Measurements from ENCODE around the gene EPHA7. TPM values are rescaled to one million over a fixed set of nuclear protein-coding genes. Genes with fewer than 3 reads are reported as not detected.

Gene EPHA7
- total RNA-seq, 1 experiment from 2014 or later, result not detected

DNA sequence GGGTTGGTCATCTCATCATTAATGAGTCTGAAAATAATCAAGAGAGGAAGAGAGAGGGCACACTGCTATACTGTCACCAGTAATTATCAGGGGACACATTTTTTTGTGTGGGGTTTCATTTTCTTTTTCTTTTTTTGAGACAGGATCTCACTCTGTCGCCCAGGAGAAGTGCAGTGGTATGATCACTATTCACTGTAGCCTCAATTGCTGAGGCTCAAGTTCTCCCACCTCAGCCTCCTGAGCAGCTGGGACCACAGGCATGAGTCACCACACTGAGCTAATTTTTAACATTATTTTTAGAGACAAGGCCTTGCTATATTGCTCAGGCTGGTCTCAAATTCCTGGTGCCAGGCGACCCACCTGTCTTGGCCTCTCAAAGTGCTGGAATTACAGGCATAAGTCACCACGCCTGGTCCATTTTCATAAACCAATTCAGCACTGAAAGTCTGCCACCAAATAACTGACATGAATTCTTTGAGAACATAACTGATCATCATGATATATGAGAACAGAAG lies 43.3 kb downstream of the EPHA7 start:
- no peak overlapping the region for H3K27ac ChIP-seq (ENCODE audit: low read depth, low read length)
- H3K79me2 ChIP-seq (ENCODE audit: insufficient read depth, low read length), result no peaks in the 10 kb centered on the region
- H4K20me1 ChIP-seq (ENCODE audit: insufficient read depth), result no peaks in the 10 kb centered on the region
- BruUV-seq (replicated peaks), result no TSS peak
- no peak for ATAC-seq
- DNase-seq (ENCODE audit: low read depth, low spot score), result no peak
- peaks cover 0 to 10% of the 10 kb centered on the region in 2 experiments; a peak in 1 of 4 replicates for H3K9me3 ChIP-seq (ENCODE audit: control insufficient read depth in 1 of 2, insufficient read depth in 1 of 2, low read depth in 1 of 2, low read length in 2 of 2)
- H2AFZ ChIP-seq (ENCODE audit: low read depth, low read length, poor library complexity, severe bottlenecking), result no peak overlapping the region
- CTCF ChIA-PET, result no interaction called here
- H3K27me3 ChIP-seq (ENCODE audit: insufficient read depth, low read length), result no peaks in the 10 kb centered on the region
- H3K36me3 ChIP-seq (ENCODE audit: control insufficient read depth in 1 of 2, insufficient read depth in 2 of 2, low read length in 2 of 2), result no peaks in the 10 kb centered on the region
- H3K4me2 ChIP-seq (ENCODE audit: low read length), result no peak overlapping the region
- H3K9me2 ChIP-seq (ENCODE audit: insufficient read depth), result no peaks in the 10 kb centered on the region
- H3K4me1 ChIP-seq (ENCODE audit: control insufficient read depth in 1 of 2, insufficient read depth in 2 of 2, low read length in 2 of 2), result no peaks in the 10 kb centered on the region
- TF ChIP-seq JUND (IDR thresholded peaks at IDR 0.05) (no peak), MAX (IDR thresholded peaks at IDR 0.05) (no peak), POLR2A (IDR thresholded peaks at IDR 0.05; ENCODE audit: borderline replicate concordance, extremely low read depth, insufficient read depth, insufficient read length) (no peak), ELF1 (IDR thresholded peaks at IDR 0.05; ENCODE audit: borderline replicate concordance, low read depth) (no peak), POLR2AphosphoS5 (IDR thresholded peaks at IDR 0.05; ENCODE audit: low read depth, low read length) (no peak), FOSL1 (IDR thresholded peaks at IDR 0.05; ENCODE audit: low read depth) (no peak), TCF7L2 (IDR thresholded peaks at IDR 0.05; ENCODE audit: borderline replicate concordance, extremely low read depth, insufficient read depth, insufficient read length) (no peak), ZNF274 (IDR thresholded peaks at IDR 0.05; ENCODE audit: low read depth, low read length) (no peak)
- RAD21 ChIA-PET (ENCODE audit: low non-redundant PET in 1 of 2, low total read pairs in 2 of 2, uncharacterized antibody in 2 of 2, unreplicated experiment in 2 of 2), result no interaction called here
- no peak overlapping the region for H3K9ac ChIP-seq (ENCODE audit: low read length)
- intact Hi-C loops (cut with micrococcal nuclease), result no loop called here
- H3K4me3 ChIP-seq (replicated peaks in 1 of 2; ENCODE audit: low read depth in 1 of 2, low read length in 2 of 2), result no peak overlapping the region
- POLR2A ChIA-PET, result no interaction called here

- no peaks in the 10 kb centered on the region for H3K79me2 ChIP-seq (ENCODE audit: insufficient read depth, low read length)
- no peak overlapping the region for H3K4me2 ChIP-seq (ENCODE audit: low read length)
- ChIA-PET POLR2A (no interaction called here), RAD21 (ENCODE audit: low non-redundant PET in 1 of 2, low total read pairs in 2 of 2, uncharacterized antibody in 2 of 2, unreplicated experiment in 2 of 2) (no interaction called here), CTCF (no interaction called here)
- H3K27me3 ChIP-seq (ENCODE audit: insufficient read depth, low read length), result no peaks in the 10 kb centered on the region
- H3K36me3 ChIP-seq (ENCODE audit: control insufficient read depth in 1 of 2, insufficient read depth in 2 of 2, low read length in 2 of 2), result no peaks in the 10 kb centered on the region
- no peaks in the 10 kb centered on the region for H3K4me1 ChIP-seq (ENCODE audit: control insufficient read depth in 1 of 2, insufficient read depth in 2 of 2, low read length in 2 of 2)
- TF ChIP-seq ELF1 (IDR thresholded peaks at IDR 0.05; ENCODE audit: borderline replicate concordance, low read depth), result no peak
- TF ChIP-seq, protein P1, sequence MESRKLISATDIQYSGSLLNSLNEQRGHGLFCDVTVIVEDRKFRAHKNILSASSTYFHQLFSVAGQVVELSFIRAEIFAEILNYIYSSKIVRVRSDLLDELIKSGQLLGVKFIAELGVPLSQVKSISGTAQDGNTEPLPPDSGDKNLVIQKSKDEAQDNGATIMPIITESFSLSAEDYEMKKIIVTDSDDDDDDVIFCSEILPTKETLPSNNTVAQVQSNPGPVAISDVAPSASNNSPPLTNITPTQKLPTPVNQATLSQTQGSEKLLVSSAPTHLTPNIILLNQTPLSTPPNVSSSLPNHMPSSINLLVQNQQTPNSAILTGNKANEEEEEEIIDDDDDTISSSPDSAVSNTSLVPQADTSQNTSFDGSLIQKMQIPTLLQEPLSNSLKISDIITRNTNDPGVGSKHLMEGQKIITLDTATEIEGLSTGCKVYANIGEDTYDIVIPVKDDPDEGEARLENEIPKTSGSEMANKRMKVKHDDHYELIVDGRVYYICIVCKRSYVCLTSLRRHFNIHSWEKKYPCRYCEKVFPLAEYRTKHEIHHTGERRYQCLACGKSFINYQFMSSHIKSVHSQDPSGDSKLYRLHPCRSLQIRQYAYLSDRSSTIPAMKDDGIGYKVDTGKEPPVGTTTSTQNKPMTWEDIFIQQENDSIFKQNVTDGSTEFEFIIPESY (IDR thresholded peaks at IDR 0.05; ENCODE audit: extremely low read depth, insufficient replicate concordance, low read length), result no peak
- TF ChIP-seq SP1 (IDR thresholded peaks at IDR 0.05; ENCODE audit: low read depth), result no peak
- no peak for TF ChIP-seq FOSL1 (IDR thresholded peaks at IDR 0.05; ENCODE audit: low read depth)
- TF ChIP-seq EZH2phosphoT487 (IDR thresholded peaks at IDR 0.05; ENCODE audit: borderline replicate concordance), result no peak
- TF ChIP-seq RAD21 (IDR thresholded peaks at IDR 0.05; ENCODE audit: low read depth), result no peak
- no peak for TF ChIP-seq SIN3A (IDR thresholded peaks at IDR 0.05; ENCODE audit: low read depth)
- TF ChIP-seq ZFX (IDR thresholded peaks at IDR 0.05), result no peak
- TF ChIP-seq SRF (IDR thresholded peaks at IDR 0.05; ENCODE audit: low read depth), result no peak
- TF ChIP-seq MAX (IDR thresholded peaks at IDR 0.05), result no peak
- no peak for TF ChIP-seq CBX3 (IDR thresholded peaks at IDR 0.05; ENCODE audit: low read depth)
- no peak overlapping the region for H2AFZ ChIP-seq (ENCODE audit: low read depth, low read length, poor library complexity, severe bottlenecking)
- DNase-seq (ENCODE audit: low read depth, low spot score) (no peak), ATAC-seq (no peak)
- no peak overlapping the region for H3K4me3 ChIP-seq (replicated peaks in 1 of 2; ENCODE audit: low read depth in 1 of 2, low read length in 2 of 2)
- H3K9me2 ChIP-seq (ENCODE audit: insufficient read depth), result no peaks in the 10 kb centered on the region
- BruUV-seq (replicated peaks), result no TSS peak
- no peaks in the 10 kb centered on the region for H4K20me1 ChIP-seq (ENCODE audit: insufficient read depth)
- intact Hi-C loops (cut with micrococcal nuclease), result no loop called here
- no peak overlapping the region for H3K9ac ChIP-seq (ENCODE audit: low read length)
- H3K27ac ChIP-seq (ENCODE audit: low read depth, low read length), result no peak overlapping the region
- H3K9me3 ChIP-seq (ENCODE audit: control insufficient read depth in 1 of 2, insufficient read depth in 1 of 2, low read depth in 1 of 2, low read length in 2 of 2), result peaks cover 3 to 7% of the 10 kb centered on the region in 2 experiments; a peak in 2 of 4 replicates
Observed at GRCh38 chr6:93373445-93373844, 45.9 kb downstream of the EPHA7 start.
